Activated naive CD4-positive, alpha-beta T cell (primary cell): ENCODE results near the gene S100PBP.
"Not testable (repeated sequence)": the region's sequence is repeated elsewhere in the genome, so short reads cannot be mapped to it uniquely, and the experiment has no call there.

Source experiments
- DNase-seq, 4 experiments: peaks; one replicate each; lab custom pipeline; 2025; lab: John Stamatoyannopoulos, UW

Gene S100PBP

GRCh38 chr1:32786856-32787255 lies 30.6 kb upstream of the S100PBP start:
- no peak for DNase-seq

DNA sequence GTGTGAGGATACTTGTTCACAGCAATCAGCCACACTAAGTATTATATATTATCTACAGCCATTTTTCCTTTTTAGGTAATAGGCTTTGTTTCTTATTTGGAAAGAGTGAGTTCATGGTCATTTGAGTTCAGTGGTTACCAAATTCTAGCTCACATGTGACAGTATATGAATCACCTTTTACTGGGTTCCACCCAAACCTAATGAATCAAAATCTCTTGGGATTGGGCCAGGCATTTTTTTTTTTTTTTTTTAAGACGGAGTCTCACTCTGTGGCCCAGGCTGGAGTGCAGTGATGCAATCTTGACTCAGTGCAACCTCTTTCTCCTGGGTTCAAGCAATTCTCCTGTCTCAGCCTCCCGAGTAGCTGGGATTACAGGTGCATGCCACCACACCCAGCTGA lies 28.1 kb upstream of the S100PBP start:
- DNase-seq, result not testable (repeated sequence)

- no peak for DNase-seq
Observed at GRCh38 chr1:32791881-32792280, 25.6 kb upstream of the S100PBP start.

DNA sequence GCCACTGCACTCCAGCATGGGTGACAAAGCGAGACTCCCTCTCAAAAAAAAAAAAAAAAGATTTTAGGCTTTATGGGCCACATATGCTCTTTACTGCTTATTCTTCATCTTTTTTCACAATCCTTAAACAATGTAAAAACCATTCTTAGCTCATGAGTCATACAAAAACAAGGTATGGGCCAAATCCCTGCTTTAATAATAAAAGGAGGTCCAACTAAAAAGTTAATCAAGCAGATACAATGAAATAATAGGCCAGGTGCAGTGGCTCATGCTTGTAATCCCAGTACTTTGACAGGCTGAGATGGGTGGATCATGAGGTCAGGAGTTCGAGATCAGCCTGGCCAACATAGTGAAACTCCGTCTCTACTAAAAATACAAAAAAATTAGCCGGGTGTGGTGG lies 21.7 kb upstream of the S100PBP start:
- DNase-seq, result not testable (repeated sequence)

- no peak for DNase-seq
Observed at GRCh38 chr1:32797456-32797855, 20.0 kb upstream of the S100PBP start.

GRCh38 chr1:32798191-32798590 lies 19.3 kb upstream of the S100PBP start:
- DNase-seq, result no peak

DNA sequence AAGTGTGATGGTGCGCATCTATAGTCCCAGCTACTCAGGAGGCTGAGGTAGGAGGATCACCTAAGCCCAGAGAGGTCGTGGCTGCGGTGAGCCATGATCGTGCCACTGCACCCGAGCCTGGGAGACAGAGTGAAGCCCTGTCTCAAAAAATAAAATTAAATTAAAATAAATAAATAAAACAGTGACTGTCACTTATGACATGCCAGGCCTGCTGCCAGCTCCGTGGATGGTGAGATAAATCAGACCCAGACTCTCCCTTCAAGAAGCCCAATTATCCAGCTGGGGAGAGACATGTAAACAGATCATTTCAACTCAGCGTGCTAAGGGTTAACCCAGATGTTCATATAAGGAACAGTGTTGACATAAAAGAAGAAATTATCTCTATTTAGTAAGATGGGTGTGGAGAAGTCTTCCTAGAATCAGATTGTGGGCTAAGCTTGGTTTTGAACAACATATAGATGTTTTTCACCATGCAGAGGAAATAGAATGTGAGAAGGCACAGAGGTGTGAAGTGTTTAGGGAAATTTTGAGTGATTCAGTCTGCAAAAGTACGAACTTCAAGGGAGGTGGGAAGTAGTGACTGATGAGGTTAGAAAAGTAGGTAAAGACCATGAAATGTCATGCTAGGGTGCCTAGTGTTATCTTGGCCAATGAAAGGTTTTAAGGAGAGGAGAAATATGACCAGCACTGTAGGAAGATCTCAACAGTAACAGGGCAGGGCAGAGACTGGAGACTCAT lies 18.6 kb upstream of the S100PBP start:
- DNase-seq, result no peak

DNA sequence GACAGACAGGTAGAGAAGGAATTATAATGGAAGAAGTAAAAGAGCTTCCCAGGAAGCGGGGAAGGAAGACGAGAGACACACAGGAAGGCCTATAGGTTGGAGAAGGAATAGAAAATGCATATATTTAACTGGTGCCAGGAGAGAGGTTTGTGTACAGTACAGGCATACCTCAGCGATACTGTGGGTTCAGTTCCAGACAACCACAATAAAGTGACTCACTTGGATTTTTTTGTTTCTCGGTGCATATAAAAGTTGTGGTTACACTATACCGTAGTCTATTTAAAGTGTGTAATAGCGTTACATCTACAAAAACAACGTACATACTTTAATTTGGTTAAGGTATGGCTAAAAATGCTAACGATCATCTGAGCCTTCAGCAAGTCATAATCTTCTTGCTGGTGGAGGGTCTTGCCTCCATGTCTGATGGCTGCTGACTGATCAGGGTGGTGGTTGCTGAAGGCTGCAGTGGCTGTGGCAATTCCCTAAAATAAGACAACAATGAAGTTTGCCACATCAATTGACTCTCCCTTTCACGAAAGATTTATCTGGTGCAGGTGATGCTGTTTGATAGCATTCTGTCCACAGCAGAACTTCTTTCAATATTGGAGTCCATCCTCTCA lies 16.2 kb upstream of the S100PBP start:
- no peak for DNase-seq

- DNase-seq, result not testable (repeated sequence)
Observed at GRCh38 chr1:32804460-32804859, 13.0 kb upstream of the S100PBP start.

- DNase-seq, result no peak
Observed at GRCh38 chr1:32806290-32806689, 11.2 kb upstream of the S100PBP start.

DNA sequence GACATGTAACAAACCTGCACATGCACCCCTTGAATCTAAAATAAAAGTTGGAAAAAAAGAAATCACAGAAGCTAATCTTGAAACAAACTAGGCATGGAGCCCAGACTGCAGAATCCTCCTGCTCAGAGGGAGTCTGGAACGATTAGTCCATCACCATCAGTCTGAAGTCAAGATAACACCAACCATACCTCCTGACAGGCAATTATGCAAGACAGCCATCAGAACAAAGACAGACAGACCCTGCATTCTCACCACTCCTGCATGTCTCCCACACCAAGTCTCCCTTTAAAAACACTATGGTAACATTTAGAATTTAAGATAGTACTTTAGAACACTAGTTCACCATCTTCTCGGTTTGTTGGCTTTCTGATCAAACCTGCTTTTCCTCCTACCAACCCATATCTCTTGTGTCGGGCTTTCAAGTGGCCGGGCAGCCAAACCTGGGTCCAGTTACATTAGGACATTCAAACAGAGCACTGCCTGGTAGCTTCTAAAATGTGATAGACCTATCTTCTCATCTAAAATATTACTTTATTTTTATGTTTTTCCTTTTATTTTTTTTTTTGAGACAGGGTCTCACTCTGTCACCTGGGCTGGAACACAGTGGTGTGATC lies 10.4 kb upstream of the S100PBP start:
- no peak for DNase-seq

DNA sequence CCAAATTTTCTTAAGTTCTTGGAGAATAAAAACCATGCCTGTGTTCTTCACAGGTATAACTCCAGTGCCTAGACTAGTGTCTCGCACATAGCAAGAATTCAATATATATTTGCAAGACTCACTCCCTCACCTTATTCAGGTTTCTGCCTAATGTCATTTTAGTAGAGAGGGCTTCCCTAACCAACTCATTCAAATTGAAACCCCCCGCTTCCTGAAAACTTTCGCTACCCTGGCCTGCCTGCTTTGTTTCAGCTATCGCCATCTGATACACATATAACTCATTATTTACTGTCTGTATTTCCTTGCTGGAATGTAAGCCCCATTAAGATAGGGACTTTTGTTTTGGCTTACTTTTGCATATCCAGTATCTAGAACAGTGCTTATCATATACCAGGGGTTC lies 8.9 kb upstream of the S100PBP start:
- no peak for DNase-seq

DNA sequence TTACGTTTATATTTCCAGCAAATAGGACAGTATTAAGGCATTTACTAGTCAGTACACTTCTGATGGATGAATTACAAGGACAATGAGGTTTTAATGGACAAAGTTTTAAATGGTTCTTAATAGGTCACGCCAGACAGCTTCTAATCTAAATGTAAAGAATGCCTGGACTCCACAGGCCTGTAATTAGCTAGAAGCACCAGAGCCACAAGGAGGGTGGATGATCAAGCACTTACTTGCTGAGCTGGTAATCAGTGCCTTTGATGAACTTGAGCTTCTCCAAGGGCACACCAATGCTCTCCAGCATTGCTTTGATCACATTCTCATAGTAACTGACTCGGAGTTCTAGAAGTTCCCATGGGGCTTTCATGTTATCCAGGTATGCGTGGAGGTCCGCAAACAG lies 7.1 kb upstream of the S100PBP start:
- DNase-seq, result no peak

DNA sequence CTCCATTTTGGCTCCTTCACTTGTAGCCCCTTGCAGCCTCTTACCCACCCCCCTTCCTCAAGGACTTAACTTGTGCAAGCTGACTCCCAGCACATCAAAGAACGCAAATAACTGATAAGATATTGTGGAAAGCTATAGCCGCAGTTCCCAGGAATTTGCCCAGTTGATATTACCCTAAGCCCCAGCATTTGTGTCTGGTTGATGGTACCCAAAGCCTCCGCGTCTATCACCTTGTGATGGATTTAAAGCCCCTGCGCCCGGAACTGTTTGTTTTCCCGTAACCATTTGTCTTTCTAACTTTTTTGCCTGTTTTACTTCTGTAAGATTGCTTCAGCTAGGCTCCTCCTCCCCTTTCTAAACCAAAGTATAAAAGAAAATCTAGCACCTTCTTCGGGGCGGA lies 6.2 kb upstream of the S100PBP start:
- no peak for DNase-seq

- DNase-seq, result no peak
Observed at GRCh38 chr1:32811917-32812316, 5.5 kb upstream of the S100PBP start.

- DNase-seq, result no peak
Observed at GRCh38 chr1:32813941-32814739, 3.3 kb upstream of the S100PBP start.

GRCh38 chr1:32816676-32817158 lies 736 bp upstream of the S100PBP start:
- DNase-seq, result no peak

DNA sequence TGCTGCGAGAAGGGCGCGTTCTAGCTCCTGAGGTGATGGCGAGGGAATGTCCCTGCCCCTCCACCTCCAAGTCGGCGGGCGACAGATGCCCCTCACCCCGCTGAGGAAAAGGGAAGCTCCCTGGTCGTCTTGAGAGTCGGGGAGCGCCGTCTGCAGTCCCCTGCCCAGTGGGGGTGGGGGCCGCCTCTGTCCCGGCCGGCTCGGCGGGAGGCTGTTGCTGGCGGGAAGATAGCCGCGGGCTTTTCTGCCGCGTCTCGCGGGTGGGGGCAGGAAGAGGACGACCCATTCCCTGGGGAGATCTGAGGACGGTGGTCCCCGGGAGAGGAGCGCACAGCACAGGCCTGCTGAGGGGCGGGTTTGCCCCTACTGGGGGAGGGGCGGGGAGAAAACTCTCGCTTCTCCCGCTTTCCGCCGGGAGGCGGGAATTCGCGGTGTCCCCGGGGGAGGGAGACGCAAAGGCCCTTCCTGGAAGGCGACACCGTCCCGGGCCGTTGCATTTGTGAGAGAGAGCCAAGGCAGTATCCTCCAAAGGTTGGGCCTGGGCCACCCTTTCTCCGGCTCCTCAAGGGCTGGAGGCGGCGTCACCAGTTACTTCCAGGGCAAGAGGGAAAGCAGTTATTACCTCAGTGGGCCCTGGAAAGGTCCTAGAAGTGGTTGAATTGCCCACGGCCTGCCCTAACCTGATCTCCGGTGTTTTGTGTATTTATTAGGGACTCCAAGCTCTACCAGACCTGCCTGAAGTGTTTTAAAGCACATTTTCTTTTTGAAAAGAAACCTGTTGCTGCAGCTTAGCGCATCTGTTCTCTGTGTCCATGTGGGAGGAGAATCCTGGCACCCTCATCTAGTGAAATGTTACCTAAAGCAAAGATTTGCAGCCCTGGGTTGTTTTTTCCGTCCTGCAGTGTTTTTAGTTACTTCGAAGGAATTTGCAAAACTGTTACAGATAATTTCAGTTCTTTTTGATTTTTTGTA lies 648 bp downstream of the S100PBP start:
- DNase-seq, result peak in 1 of 4 experiments; percentile 29

DNA sequence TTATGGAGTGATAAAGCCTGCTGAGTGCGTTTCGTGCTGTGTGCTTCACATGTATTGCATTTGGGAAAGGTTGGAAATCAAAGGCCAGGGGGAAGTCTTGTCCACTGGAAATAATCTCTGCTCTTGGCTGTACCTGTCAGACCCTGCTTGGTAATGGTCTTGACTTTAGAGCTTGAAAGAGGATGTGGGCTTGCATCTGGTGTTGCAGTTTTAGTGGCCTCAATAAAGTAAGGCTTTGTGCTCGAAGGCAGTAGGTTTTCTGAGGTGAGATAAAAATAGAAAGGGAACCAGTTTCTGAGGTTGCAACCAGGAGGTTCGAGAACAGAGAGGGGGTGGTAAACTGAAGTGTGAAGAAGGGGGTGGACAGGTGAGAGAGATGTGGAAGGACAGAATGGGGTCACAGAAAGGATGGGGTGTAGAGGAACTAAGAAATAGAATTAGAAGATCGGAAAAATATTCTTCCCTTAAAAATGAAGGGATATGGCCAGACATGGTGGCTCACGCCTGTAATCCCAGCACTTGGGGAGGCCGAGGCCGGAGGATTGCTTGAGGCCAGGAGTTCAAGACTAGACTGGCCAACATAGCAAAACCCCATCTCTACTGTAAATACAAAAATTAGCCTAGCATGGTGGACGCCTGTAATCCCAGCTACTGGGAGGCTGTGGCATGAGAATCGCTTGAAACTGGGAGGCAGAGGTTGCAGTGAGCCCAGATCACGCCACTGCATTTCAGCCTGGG lies 1.5 kb downstream of the S100PBP start:
- DNase-seq, result no peak

GRCh38 chr1:32825181-32825580 lies 7.7 kb downstream of the S100PBP start:
- no peak for DNase-seq

- no peak for DNase-seq
Observed at GRCh38 chr1:32828341-32828740, 10.9 kb downstream of the S100PBP start.
